Thoracic aorta (tissue), 2 donors: ENCODE results near the gene TOM1L2. TPM values are rescaled to one million over a fixed set of nuclear protein-coding genes. Genes with fewer than 3 reads are reported as not detected.

Source experiments
- ATAC-seq: fragments of 150-250 bp; one replicate; pipeline ENCODE4 v1.8.0; 2017; ENCODE audit warnings: low read depth; ENCODE audit not compliant: insufficient number of reproducible peaks, low FRiP score
- DNase-seq: peaks from one replicate; pipeline ENCODE4 v3.0.0-alpha.2; 2020; ENCODE audit warnings: low spot score
- H3K27ac ChIP-seq, 2 donors: fragments of 200-600 bp; sonication (generic); 1 replicate in 1 of 2; 2 replicates in 1 of 2; pipeline ENCODE4 v1.5.1; 2016; ENCODE audit warnings: mild to moderate bottlenecking in 2 of 2, moderate library complexity in 2 of 2
- H3K27me3 ChIP-seq: fragments of 200-600 bp; sonication (generic); replicated peaks from 2 replicates; pipeline ENCODE4 v1.6.0; 2016; ENCODE audit warnings: mild to moderate bottlenecking; ENCODE audit not compliant: insufficient read depth
- H3K36me3 ChIP-seq: fragments of 200-600 bp; sonication (generic); one replicate; pipeline ENCODE4 v1.5.1; 2016
- H3K4me1 ChIP-seq, 2 donors: fragments of 200-600 bp; sonication (generic); 1 replicate in 1 of 2; 2 replicates in 1 of 2; pipeline versions ENCODE4 v1.5.1 to v1.6.0; 2016; ENCODE audit warnings: low read depth in 2 of 2, mild to moderate bottlenecking in 1 of 2; ENCODE audit not compliant: control insufficient read depth in 1 of 2
- H3K4me3 ChIP-seq: fragments of 200-600 bp; sonication (generic); 2 replicates; pipeline ENCODE4 v1.5.1; 2016; ENCODE audit warnings: mild to moderate bottlenecking
- H3K9me3 ChIP-seq: fragments of 200-600 bp; sonication (generic); 2 replicates; pipeline ENCODE4 v1.5.1; 2016
- CTCF ChIP-seq: fragments of 200-600 bp; sonication (generic); IDR thresholded peaks from one replicate; pipeline ENCODE4 v1.5.1; 2019; ENCODE audit warnings: antibody characterized with exemption
- total RNA-seq, 2 donors: library from RNA; depleted of rRNA; stranded (reverse); fragments of >200 nt; gene quantifications; one replicate each; pipeline versions ENCODE4 v1.1.0 to v1.2.3, GENCODE V29; 2016

Gene TOM1L2
- total RNA-seq, 2 donors from 2014 or later, result 63.4 to 185 TPM

DNA sequence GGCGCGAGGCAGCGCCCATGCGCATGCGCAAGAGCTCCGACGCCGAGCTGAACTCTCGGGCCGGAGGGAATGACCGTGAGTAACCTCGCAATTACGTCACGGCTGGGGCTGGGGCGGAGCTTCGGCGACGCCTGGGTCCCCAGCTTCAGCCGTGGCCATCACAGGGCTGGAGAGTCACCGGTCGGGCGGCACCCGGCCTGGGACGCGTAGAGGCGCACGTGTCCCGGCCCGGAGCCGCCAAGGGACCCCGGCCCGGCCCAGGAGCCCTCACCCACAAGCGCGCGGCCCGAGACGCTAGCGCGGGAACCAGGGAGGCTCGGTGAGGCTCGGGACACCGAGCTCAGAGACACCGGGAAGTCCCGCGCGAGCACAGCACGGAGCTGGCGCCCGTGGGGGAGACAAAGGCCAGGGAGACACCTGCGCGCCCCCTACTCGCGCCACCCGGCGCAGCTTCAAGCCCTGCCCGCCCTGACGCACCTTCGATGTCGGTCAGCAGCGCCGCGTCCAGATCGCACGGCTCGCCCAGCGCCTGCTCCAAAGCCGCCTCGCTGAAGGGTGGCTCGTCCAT is 135.9 kb downstream of the TOM1L2 start:
- H3K27ac ChIP-seq, result peak overlapping the region; percentile 90 to 99
- ATAC-seq (peak; percentile 54), DNase-seq (peak; percentile 79)
- peaks cover 36 to 52% of the 10 kb centered on the region in 2 donors for H3K4me1 ChIP-seq
- peak overlapping the region; percentile 97 for H3K4me3 ChIP-seq
- no peaks in the 10 kb centered on the region for H3K9me3 ChIP-seq
- TF ChIP-seq CTCF, result no peak
- H3K27me3 ChIP-seq, result no peaks in the 10 kb centered on the region
- H3K36me3 ChIP-seq, result no peaks in the 10 kb centered on the region

- ATAC-seq (no peak), DNase-seq (no peak)
- peak overlapping the region; percentile 97 for H3K4me3 ChIP-seq
- no peak for TF ChIP-seq CTCF
- peak overlapping the region; percentile 90 to 99 for H3K27ac ChIP-seq
- no peaks in the 10 kb centered on the region for H3K9me3 ChIP-seq
- no peaks in the 10 kb centered on the region for H3K36me3 ChIP-seq
- H3K27me3 ChIP-seq, result no peaks in the 10 kb centered on the region
- H3K4me1 ChIP-seq, result peaks cover 32 to 44% of the 10 kb centered on the region in 2 donors
Observed at GRCh38 chr17:17835415-17836249, 136.6 kb downstream of the TOM1L2 start.

GRCh38 chr17:17834974-17835373 is 137.2 kb downstream of the TOM1L2 start:
- Histone ChIP-seq H3K36me3 (no peaks in the 10 kb centered on the region), H3K27me3 (no peaks in the 10 kb centered on the region), H3K4me3 (peak overlapping the region; percentile 97), H3K9me3 (no peaks in the 10 kb centered on the region), H3K4me1 (peaks cover 29 to 41% of the 10 kb centered on the region in 2 donors), H3K27ac (peak overlapping the region in 1 of 2 donors; percentile 99)
- DNase-seq (no peak), ATAC-seq (no peak)
- TF ChIP-seq CTCF, result no peak

- Histone ChIP-seq H3K36me3 (no peaks in the 10 kb centered on the region), H3K27me3 (no peaks in the 10 kb centered on the region), H3K4me1 (peaks cover 24 to 31% of the 10 kb centered on the region in 2 donors), H3K27ac (no peak overlapping the region), H3K4me3 (no peak overlapping the region), H3K9me3 (no peaks in the 10 kb centered on the region)
- no peak for ATAC-seq
- TF ChIP-seq CTCF, result no peak
- no peak for DNase-seq
Observed at GRCh38 chr17:17833658-17834357, 138.4 kb downstream of the TOM1L2 start.

DNA sequence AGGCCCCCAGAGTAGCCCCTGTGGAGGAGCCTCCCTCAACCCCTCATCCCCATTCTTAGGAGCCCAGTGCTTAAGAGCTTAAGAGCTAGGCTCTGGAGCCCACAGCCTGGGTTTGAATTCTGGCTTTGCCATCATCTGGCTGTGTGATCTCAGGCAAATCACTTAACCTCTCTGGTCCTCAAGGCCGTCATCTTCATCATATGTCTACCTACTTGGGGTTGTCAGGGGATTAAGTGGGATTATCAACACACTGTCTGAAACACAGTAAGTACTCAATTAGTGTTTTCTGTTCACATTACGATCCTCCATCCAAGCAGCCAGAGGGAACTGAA is 140.2 kb downstream of the TOM1L2 start:
- Histone ChIP-seq H3K4me1 (peaks cover 11 to 13% of the 10 kb centered on the region in 2 donors), H3K27ac (no peak overlapping the region)
- no peak for ATAC-seq

More for the DNA sequence above, 140.2 kb downstream of the TOM1L2 start:
- Histone ChIP-seq H3K9me3 (no peaks in the 10 kb centered on the region), H3K36me3 (no peaks in the 10 kb centered on the region), H3K4me3 (no peak overlapping the region), H3K27me3 (no peaks in the 10 kb centered on the region)
- TF ChIP-seq CTCF, result no peak
- DNase-seq, result no peak
